Measurements from ENCODE around the gene C16orf89. TPM values are rescaled to one million over a fixed set of nuclear protein-coding genes. Genes with fewer than 3 reads are reported as not detected.

Gene C16orf89
- total and polyA plus RNA-seq, 10 of the 15 experiments (the other 5 are each of a cell fraction or from before 2014, with no cell fraction given): not detected

- peak; percentile 67 for TF ChIP-seq SKIL (IDR thresholded peaks at IDR 0.05; ENCODE audit: low read depth, poor library complexity, severe bottlenecking)
- no peak for TF ChIP-seq HDAC2 (IDR thresholded peaks at IDR 0.05)
- peak; percentile 60 for TF ChIP-seq EED (IDR thresholded peaks at IDR 0.05; ENCODE audit: low read depth)
- peak; percentile 44; the same call in 1 of the 2 replicates for TF ChIP-seq RELB (IDR thresholded peaks at IDR 0.05; ENCODE audit: low read depth)
- TF ChIP-seq SREBF1 (IDR thresholded peaks at IDR 0.05; ENCODE audit: low read length): no peak
- TF ChIP-seq NFYA (IDR thresholded peaks at IDR 0.05; ENCODE audit: borderline replicate concordance, low read depth, low read length): no peak
- TF ChIP-seq ELK1 (IDR thresholded peaks at IDR 0.05; ENCODE audit: low read depth, low read length): no peak
- TF ChIP-seq ESRRA (IDR thresholded peaks at IDR 0.05; ENCODE audit: low read length): no peak
- TF ChIP-seq MEF2B (IDR thresholded peaks at IDR 0.05; ENCODE audit: partially characterized antibody, poor library complexity, severe bottlenecking): peak; percentile 39
- no peak for TF ChIP-seq POLR2AphosphoS5 (IDR thresholded peaks at IDR 0.05; ENCODE audit: low read length)
- no peak for TF ChIP-seq NR2C1 (IDR thresholded peaks at IDR 0.05)
- no peak for TF ChIP-seq SMC3 (IDR thresholded peaks at IDR 0.05; ENCODE audit: borderline replicate concordance, low read length)
Observed at GRCh38 chr16:5041600-5042133, 24.1 kb downstream of the C16orf89 start (continued).

All from GM12878 (cell line).